Measurements from ENCODE around the gene DDX23.

DNA sequence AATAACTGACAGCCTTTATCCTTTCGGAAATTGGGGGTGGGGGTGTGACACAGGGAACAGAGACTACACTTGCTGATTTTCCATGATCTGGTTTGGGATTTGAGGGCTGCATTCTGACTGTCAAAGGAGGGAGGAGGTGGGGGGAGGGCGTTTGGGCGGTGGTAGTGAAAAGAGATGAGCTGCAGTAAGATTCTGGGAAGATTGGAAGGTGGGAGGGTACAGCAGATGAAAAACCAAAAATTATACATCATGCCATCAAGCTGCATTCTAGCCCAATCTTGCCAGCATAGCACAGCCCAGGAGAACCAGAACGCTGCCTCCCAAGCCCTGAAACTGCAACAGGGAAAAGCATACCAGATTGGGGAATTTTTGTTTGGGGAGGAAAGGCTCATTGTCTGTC lies 11.3 kb upstream of the DDX23 start:
- TF ChIP-seq EZH2 (IDR thresholded peaks at IDR 0.05) (no peak), POLR2AphosphoS5 (IDR thresholded peaks at IDR 0.05; ENCODE audit: borderline replicate concordance, low read depth, low read length) (no peak), FOXP2 (optimal IDR thresholded peaks at IDR 0.05; ENCODE audit: control extremely low read depth, extremely low read length, insufficient read depth) (no peak)
